NCI-H187 treated with DMSO at 0.1 percent for 48 hours (cell line): ENCODE data around the gene PRKCE.

ENCODE experiments used
- DNase-seq: peaks from one replicate; lab custom pipeline; 2025; lab: John Stamatoyannopoulos, UW

PRKCE gene

DNA sequence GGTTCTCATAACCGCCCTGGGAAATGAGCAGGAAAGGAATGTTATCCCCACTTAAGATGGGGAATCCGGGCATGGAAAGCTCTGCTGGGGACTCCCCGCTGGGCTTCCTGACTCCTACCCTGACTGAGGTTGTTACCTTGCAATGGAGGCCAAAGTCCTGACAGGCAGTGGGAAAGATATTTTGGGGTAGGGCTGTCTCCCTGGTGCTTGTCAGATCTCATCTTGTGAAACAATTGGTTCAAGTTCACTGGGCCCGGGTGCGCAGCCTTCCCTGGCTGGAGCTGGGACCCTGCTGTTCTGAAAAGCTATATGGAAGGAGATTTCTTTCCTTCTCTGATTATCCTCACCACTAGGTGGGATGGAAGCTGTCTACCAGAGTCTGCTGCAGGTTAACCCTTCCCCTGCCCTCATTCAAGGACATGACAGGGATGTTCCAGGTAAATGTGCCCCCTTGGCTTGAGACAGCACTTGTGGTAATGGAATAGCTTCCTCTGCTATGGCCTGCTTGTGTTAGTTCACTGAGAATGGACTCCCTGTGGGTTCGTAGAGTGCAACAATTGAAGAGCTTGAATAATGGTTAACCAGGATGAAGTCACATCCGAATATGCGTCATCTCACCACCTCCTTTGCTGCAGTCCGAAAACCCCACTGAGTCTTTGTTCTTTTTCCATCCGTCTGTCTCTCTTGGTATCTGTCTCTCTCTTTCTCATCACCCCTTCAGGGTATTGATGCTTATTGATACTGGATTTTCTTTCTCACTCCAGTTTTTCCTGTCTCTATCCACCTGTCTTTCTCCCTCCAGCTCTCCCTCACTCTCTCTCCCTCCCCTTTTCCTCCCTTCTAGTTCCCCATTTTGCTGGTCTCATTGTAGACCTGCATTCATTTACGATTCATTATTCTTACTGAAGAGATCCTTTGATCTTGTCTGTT, 577.9 kb downstream of the PRKCE start:
- DNase-seq, result no peak

- no peak for DNase-seq
These were observed 578.7 kb downstream of the PRKCE start for GRCh38 chr2:46230115-46230571.

- no peak for DNase-seq
These were observed 579.4 kb downstream of the PRKCE start for GRCh38 chr2:46230677-46231425.

DNA sequence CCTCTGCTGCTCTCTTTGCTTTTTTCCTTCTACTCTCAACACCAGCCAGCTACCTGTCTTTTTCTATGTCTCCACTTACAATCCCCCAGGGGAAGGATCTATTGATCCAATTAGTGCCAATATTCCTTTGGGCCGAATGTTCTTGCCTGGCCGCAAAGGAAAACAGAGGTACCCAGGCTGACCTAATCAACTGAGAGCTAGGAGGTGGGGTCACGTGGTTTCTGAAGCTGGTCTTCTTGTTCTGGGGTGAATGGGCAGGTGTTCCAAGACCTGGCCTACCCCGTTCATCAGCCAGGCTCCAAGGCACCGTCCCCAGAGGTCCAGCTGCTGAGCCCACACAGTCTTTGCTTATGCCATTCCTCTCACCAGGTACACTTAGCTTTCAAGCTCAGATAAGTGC, 580.2 kb downstream of the PRKCE start:
- no peak for DNase-seq

GRCh38 chr2:46232860-46233259, 581.4 kb downstream of the PRKCE start:
- DNase-seq, result no peak

GRCh38 chr2:46236006-46236875, 584.8 kb downstream of the PRKCE start:
- no peak for DNase-seq

- DNase-seq, result no peak
These were observed 585.7 kb downstream of the PRKCE start for GRCh38 chr2:46236876-46237859.
